Measurements from ENCODE around the gene CORO1C. TPM values are rescaled to one million over a fixed set of nuclear protein-coding genes. Genes with fewer than 3 reads are reported as not detected.
"Not testable (repeated sequence)": the region's sequence is repeated elsewhere in the genome, so short reads cannot be mapped to it uniquely, and the experiment has no call there.

CORO1C gene
- total and polyA plus RNA-seq, 4 experiments from 2014 or later: 8.0 to 12.6 (median 11.1) TPM

- H3K4me1 Mint-ChIP-seq: peaks cover 2 to 8% (median 5%) of the 10 kb centered on the region in 4 donors
- H3K4me3 Mint-ChIP-seq: no peak overlapping the region
- H3K4me1 ChIP-seq (ENCODE audit: insufficient read depth, low read length): no peaks in the 10 kb centered on the region
- H3K27ac ChIP-seq (ENCODE audit: low read depth, low read length): no peak overlapping the region
- H3K9me3 Mint-ChIP-seq: peaks cover 0 to 2% (median 0%) of the 10 kb centered on the region in 8 donors
- peaks cover 0 to 3% of the 10 kb centered on the region in 2 donors for H3K27me3 Mint-ChIP-seq
- no peaks in the 10 kb centered on the region for H3K36me3 ChIP-seq (ENCODE audit: insufficient read depth, low read length)
- peak overlapping the region in 1 of 7 donors; percentile 25 for H3K27ac Mint-ChIP-seq
- no peak for DNase-seq
- ChIA-PET CTCF (ENCODE audit: partially characterized antibody) (no interaction called here), POLR2A (ENCODE audit: partially characterized antibody) (no interaction called here)
- no peaks in the 10 kb centered on the region for H3K27me3 ChIP-seq (ENCODE audit: insufficient read depth, low read length)
- H3K36me3 Mint-ChIP-seq: no peaks in the 10 kb centered on the region
- intact Hi-C loops (cut with micrococcal nuclease): no loop called here
- H3K4me3 ChIP-seq (ENCODE audit: low read length in 2 of 2): no peak overlapping the region
- H3K9me3 ChIP-seq (ENCODE audit: control insufficient read depth in 1 of 2, low read length in 2 of 2): no peaks in the 10 kb centered on the region
Observed at GRCh38 chr12:108738170-108738569, 6.9 kb upstream of the CORO1C start.

- peaks cover 0 to 2% (median 0%) of the 10 kb centered on the region in 8 donors for H3K9me3 Mint-ChIP-seq
- no peaks in the 10 kb centered on the region for H3K27me3 Mint-ChIP-seq
- intact Hi-C loops (cut with micrococcal nuclease): no loop called here
- ChIA-PET CTCF (ENCODE audit: partially characterized antibody) (interaction anchor here (1.2 kb wide), 1 partner anchor 71 kb away, joined by 3 read pairs; no protein-coding TSS in a partner anchor), POLR2A (ENCODE audit: partially characterized antibody) (interaction anchor here (0.5 kb wide), 1 partner anchor 101 kb away, joined by 4 read pairs; no protein-coding TSS in a partner anchor)
- H3K27ac Mint-ChIP-seq: peak overlapping the region in 2 of 7 donors; percentile 22 to 44
- H3K4me3 Mint-ChIP-seq: no peak overlapping the region
- no peak for DNase-seq
- H3K27ac ChIP-seq (ENCODE audit: low read depth, low read length): no peak overlapping the region
- H3K4me1 ChIP-seq (ENCODE audit: insufficient read depth, low read length): no peaks in the 10 kb centered on the region
- H3K4me1 Mint-ChIP-seq: peaks cover 2 to 17% (median 16%) of the 10 kb centered on the region in 4 donors
- no peaks in the 10 kb centered on the region for H3K27me3 ChIP-seq (ENCODE audit: insufficient read depth, low read length)
- no peak overlapping the region for H3K4me3 ChIP-seq (ENCODE audit: low read length in 2 of 2)
- H3K36me3 Mint-ChIP-seq: peaks cover 0 to 4% of the 10 kb centered on the region in 2 donors
- no peaks in the 10 kb centered on the region for H3K36me3 ChIP-seq (ENCODE audit: insufficient read depth, low read length)
- H3K9me3 ChIP-seq (ENCODE audit: control insufficient read depth in 1 of 2, low read length in 2 of 2): no peaks in the 10 kb centered on the region
Observed at GRCh38 chr12:108735855-108736254, 4.5 kb upstream of the CORO1C start.

GRCh38 chr12:108734200-108734906, 3.0 kb upstream of the CORO1C start:
- Histone ChIP-seq H3K27ac (ENCODE audit: low read depth, low read length) (no peak overlapping the region), H3K9me3 (ENCODE audit: control insufficient read depth in 1 of 2, low read length in 2 of 2) (no peaks in the 10 kb centered on the region), H3K36me3 (ENCODE audit: insufficient read depth, low read length) (no peaks in the 10 kb centered on the region), H3K27me3 (ENCODE audit: insufficient read depth, low read length) (no peaks in the 10 kb centered on the region), H3K4me1 (ENCODE audit: insufficient read depth, low read length) (peaks cover 5% of the 10 kb centered on the region), H3K4me3 (ENCODE audit: low read length in 2 of 2) (no peak overlapping the region)
- peaks cover 0 to 2% (median 0%) of the 10 kb centered on the region in 8 donors for H3K9me3 Mint-ChIP-seq
- no peak for DNase-seq
- ChIA-PET POLR2A (ENCODE audit: partially characterized antibody) (no interaction called here), CTCF (ENCODE audit: partially characterized antibody) (no interaction called here)
- H3K36me3 Mint-ChIP-seq: peaks cover 0 to 4% of the 10 kb centered on the region in 2 donors
- peaks cover 8 to 27% (median 26%) of the 10 kb centered on the region in 4 donors for H3K4me1 Mint-ChIP-seq
- intact Hi-C loops (cut with micrococcal nuclease): loop anchor here (5.0 kb wide), 1 partner anchor 117 kb away; no protein-coding TSS in a partner anchor
- H3K27ac Mint-ChIP-seq: peak overlapping the region in 6 of 7 donors; percentile 52 to 90 (median 78)
- H3K4me3 Mint-ChIP-seq: peak overlapping the region in 2 of 8 donors; percentile 32 to 47
- no peaks in the 10 kb centered on the region for H3K27me3 Mint-ChIP-seq

GRCh38 chr12:108733230-108733531, 1.9 kb upstream of the CORO1C start:
- H3K4me1 Mint-ChIP-seq: peaks cover 11 to 28% (median 27%) of the 10 kb centered on the region in 4 donors
- POLR2A ChIA-PET (ENCODE audit: partially characterized antibody): not testable (repeated sequence)
- CTCF ChIA-PET (ENCODE audit: partially characterized antibody): interaction anchor here (1.2 to 2.0 kb wide), 4 partner anchors 67 to 116 kb away, joined by 3 to 13 read pairs (median 4); no protein-coding TSS in a partner anchor

GRCh38 chr12:108732489-108733229, 1.3 kb upstream of the CORO1C start:
- peak overlapping the region; percentile 92 to 99 (median 98) for H3K27ac Mint-ChIP-seq
- H3K27ac ChIP-seq (ENCODE audit: low read depth, low read length): peak overlapping the region; percentile 69
- CTCF ChIA-PET (ENCODE audit: partially characterized antibody): interaction anchor here (1.2 to 2.0 kb wide), 5 partner anchors 68 to 115 kb away, joined by 3 to 13 read pairs (median 4); no protein-coding TSS in a partner anchor
- peak overlapping the region; percentile 88 to 91 for H3K4me3 ChIP-seq (ENCODE audit: low read length in 2 of 2)
- H3K4me3 Mint-ChIP-seq: peak overlapping the region; percentile 89 to 97 (median 95)
- H3K27me3 Mint-ChIP-seq: no peaks in the 10 kb centered on the region
- no peaks in the 10 kb centered on the region for H3K9me3 Mint-ChIP-seq
- peak in 1 of 5 donors; percentile 0 for DNase-seq
- peaks cover 11 to 28% (median 26%) of the 10 kb centered on the region in 4 donors for H3K4me1 Mint-ChIP-seq
- no peaks in the 10 kb centered on the region for H3K36me3 ChIP-seq (ENCODE audit: insufficient read depth, low read length)
- POLR2A ChIA-PET (ENCODE audit: partially characterized antibody): interaction anchor here (1.0 to 1.5 kb wide), 3 partner anchors 106 to 124 kb away, joined by 4 to 8 read pairs (median 4); partner anchors contain the start of gene SSH1
- H3K27me3 ChIP-seq (ENCODE audit: insufficient read depth, low read length): no peaks in the 10 kb centered on the region
- peaks cover 5% of the 10 kb centered on the region for H3K4me1 ChIP-seq (ENCODE audit: insufficient read depth, low read length)
- intact Hi-C loops (cut with micrococcal nuclease): loop anchor here (1.0 to 5.0 kb wide), 2 partner anchors 41 to 115 kb away; no protein-coding TSS in a partner anchor
- no peaks in the 10 kb centered on the region for H3K9me3 ChIP-seq (ENCODE audit: control insufficient read depth in 1 of 2, low read length in 2 of 2)
- H3K36me3 Mint-ChIP-seq: peaks cover 0 to 4% of the 10 kb centered on the region in 2 donors

More at GRCh38 chr12:108733230-108733531, 1.9 kb upstream of the CORO1C start:
- H3K27me3 Mint-ChIP-seq; H3K4me1 ChIP-seq (ENCODE audit: insufficient read depth, low read length); H3K36me3 ChIP-seq (ENCODE audit: insufficient read depth, low read length); DNase-seq; H3K9me3 ChIP-seq (ENCODE audit: control insufficient read depth in 1 of 2, low read length in 2 of 2); H3K27me3 ChIP-seq (ENCODE audit: insufficient read depth, low read length); H3K9me3 Mint-ChIP-seq; H3K36me3 Mint-ChIP-seq; H3K27ac ChIP-seq (ENCODE audit: low read depth, low read length); H3K4me3 ChIP-seq (ENCODE audit: low read length in 2 of 2): not testable (repeated sequence)
- H3K4me3 Mint-ChIP-seq: peak overlapping the region in 1 of 8 donors; percentile 15
- H3K27ac Mint-ChIP-seq: peak overlapping the region in 2 of 7 donors; percentile 92 to 99
- intact Hi-C loops (cut with micrococcal nuclease): loop anchor here (5.0 kb wide), 1 partner anchor 116 kb away; no protein-coding TSS in a partner anchor

GRCh38 chr12:108731866-108732461, 646 bp upstream of the CORO1C start:
- no peaks in the 10 kb centered on the region for H3K27me3 Mint-ChIP-seq
- no peaks in the 10 kb centered on the region for H3K9me3 ChIP-seq (ENCODE audit: control insufficient read depth in 1 of 2, low read length in 2 of 2)
- ChIA-PET CTCF (ENCODE audit: partially characterized antibody) (interaction anchor here (1.2 to 2.0 kb wide), 5 partner anchors 68 to 114 kb away, joined by 3 to 13 read pairs (median 4); no protein-coding TSS in a partner anchor), POLR2A (ENCODE audit: partially characterized antibody) (interaction anchor here (0.7 to 1.5 kb wide), 5 partner anchors 96 to 125 kb away, joined by 3 to 8 read pairs (median 4); partner anchors contain the start of gene SSH1)
- peaks cover 0 to 4% of the 10 kb centered on the region in 2 donors for H3K36me3 Mint-ChIP-seq
- H3K4me1 Mint-ChIP-seq: peaks cover 11 to 28% (median 26%) of the 10 kb centered on the region in 4 donors
- H3K27me3 ChIP-seq (ENCODE audit: insufficient read depth, low read length): no peaks in the 10 kb centered on the region
- H3K36me3 ChIP-seq (ENCODE audit: insufficient read depth, low read length): no peaks in the 10 kb centered on the region
- H3K4me1 ChIP-seq (ENCODE audit: insufficient read depth, low read length): peaks cover 5% of the 10 kb centered on the region
- peak overlapping the region; percentile 69 for H3K27ac ChIP-seq (ENCODE audit: low read depth, low read length)
- H3K4me3 ChIP-seq (ENCODE audit: low read length in 2 of 2): peak overlapping the region; percentile 88 to 91
- peak overlapping the region; percentile 92 to 99 (median 98) for H3K27ac Mint-ChIP-seq
- intact Hi-C loops (cut with micrococcal nuclease): loop anchor here (1.0 to 5.0 kb wide), 8 partner anchors 41 to 217 kb away; partner anchors contain the start of genes FICD, SART3, SELPLG and SSH1
- peak overlapping the region; percentile 89 to 97 (median 95) for H3K4me3 Mint-ChIP-seq
- no peaks in the 10 kb centered on the region for H3K9me3 Mint-ChIP-seq
- peak; percentile 95 to 97 (median 95) for DNase-seq
